Measurements from ENCODE around the gene TMC1. TPM values are rescaled to one million over a fixed set of nuclear protein-coding genes. Genes with fewer than 3 reads are reported as not detected.
A peak's percentile ranks its signal among the peaks of the same experiment; 100 is the strongest.

The TMC1 gene
- total RNA-seq, 1 experiment from 2014 or later, result 5.5 TPM

DNA sequence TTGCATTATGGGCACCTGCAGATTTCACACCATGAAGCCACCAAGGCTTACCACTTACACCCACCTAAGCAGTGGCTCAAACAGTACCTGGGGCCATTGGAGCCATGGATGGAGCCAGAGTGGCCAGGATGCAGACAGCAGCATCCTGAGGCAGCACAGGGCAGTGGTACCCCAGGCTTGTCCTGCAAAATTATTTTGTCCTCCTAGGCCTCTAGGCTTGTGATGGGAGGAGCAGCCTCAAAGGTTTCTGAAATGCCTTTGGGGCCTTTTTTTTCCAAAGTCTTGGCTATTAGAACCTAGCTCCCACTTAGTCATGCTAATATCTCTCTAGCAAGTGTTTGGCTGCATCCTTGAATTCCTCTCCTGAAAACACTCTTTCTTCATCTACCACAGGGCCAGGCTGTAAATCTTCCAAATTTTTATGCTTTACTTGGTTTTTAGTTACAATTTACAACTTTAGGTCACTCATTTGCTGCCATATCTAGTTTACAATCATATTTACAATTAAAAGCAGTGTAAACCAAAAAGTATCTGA lies 15.7 kb downstream of the TMC1 start:
- Histone ChIP-seq H3K4me3 (no peak overlapping the region), H3K27ac (0 out of 2 replicates have a peak overlapping the region, but pooled peaks have one; percentile 2), H3K9me2 (ENCODE audit: insufficient read depth) (no peaks in the 10 kb centered on the region; the same call in 1 of the 2 replicates), H3K27me3 (ENCODE audit: insufficient read depth, low read depth) (no peaks in the 10 kb centered on the region), H3K36me3 (ENCODE audit: low read depth) (no peaks in the 10 kb centered on the region), H3F3A (ENCODE audit: insufficient read depth, low read depth) (peaks cover 11% of the 10 kb centered on the region; the same call in 1 of the 2 replicates), H3K4me2 (no peak overlapping the region), H2AFZ (no peak overlapping the region), H3K9me3 (ENCODE audit: insufficient read depth, low read depth) (peaks cover 6% of the 10 kb centered on the region; the same call in 1 of the 2 replicates), H3K79me2 (ENCODE audit: low read depth) (no peaks in the 10 kb centered on the region), H4K20me1 (ENCODE audit: insufficient read depth) (no peaks in the 10 kb centered on the region), H3K4me1 (replicated peaks; ENCODE audit: insufficient read depth) (peaks cover 52% of the 10 kb centered on the region)
- ChIA-PET POLR2A (ENCODE audit: unreplicated experiment) (no interaction called here), CTCF (no interaction called here)
- TF ChIP-seq, protein P1, sequence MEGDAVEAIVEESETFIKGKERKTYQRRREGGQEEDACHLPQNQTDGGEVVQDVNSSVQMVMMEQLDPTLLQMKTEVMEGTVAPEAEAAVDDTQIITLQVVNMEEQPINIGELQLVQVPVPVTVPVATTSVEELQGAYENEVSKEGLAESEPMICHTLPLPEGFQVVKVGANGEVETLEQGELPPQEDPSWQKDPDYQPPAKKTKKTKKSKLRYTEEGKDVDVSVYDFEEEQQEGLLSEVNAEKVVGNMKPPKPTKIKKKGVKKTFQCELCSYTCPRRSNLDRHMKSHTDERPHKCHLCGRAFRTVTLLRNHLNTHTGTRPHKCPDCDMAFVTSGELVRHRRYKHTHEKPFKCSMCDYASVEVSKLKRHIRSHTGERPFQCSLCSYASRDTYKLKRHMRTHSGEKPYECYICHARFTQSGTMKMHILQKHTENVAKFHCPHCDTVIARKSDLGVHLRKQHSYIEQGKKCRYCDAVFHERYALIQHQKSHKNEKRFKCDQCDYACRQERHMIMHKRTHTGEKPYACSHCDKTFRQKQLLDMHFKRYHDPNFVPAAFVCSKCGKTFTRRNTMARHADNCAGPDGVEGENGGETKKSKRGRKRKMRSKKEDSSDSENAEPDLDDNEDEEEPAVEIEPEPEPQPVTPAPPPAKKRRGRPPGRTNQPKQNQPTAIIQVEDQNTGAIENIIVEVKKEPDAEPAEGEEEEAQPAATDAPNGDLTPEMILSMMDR (conservative IDR thresholded peaks at IDR 0.05), result no peak
- no peak for TF ChIP-seq EZH2 (IDR thresholded peaks at IDR 0.05; ENCODE audit: low read depth)
- DNase-seq, result no peak
- no TSS peak for BruUV-seq (replicated peaks)
- intact Hi-C loops (cut with micrococcal nuclease; ENCODE audit: unreplicated experiment), result no loop called here

DNA sequence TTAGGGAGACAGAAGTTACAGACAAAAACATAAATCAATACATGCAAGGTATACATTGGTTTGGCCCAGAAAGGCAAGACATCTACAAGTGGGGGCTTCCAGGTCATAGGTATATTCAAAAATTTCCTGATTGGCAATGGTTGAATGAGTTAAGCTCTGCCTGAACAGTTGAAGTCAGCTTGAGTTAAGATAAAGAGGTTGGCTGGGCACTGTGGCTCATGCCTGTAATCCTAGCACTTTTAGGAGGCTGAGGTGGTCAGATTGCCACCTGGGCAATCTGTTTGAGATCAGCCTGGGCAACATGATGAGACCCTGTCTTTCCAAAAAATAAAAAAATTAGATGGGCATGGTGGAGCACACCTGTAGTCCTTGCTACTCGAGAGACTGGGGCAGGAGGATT lies 16.3 kb downstream of the TMC1 start:
- POLR2A ChIA-PET (ENCODE audit: unreplicated experiment), result interaction anchor here (0.6 kb wide), 1 partner anchor 25 kb away, joined by 3 read pairs; no protein-coding TSS in a partner anchor
- Histone ChIP-seq H3K4me3 (no peak overlapping the region), H3F3A (ENCODE audit: insufficient read depth, low read depth) (peaks cover 16% of the 10 kb centered on the region; the same call in 1 of the 2 replicates), H3K27me3 (ENCODE audit: insufficient read depth, low read depth) (no peaks in the 10 kb centered on the region), H3K36me3 (ENCODE audit: low read depth) (no peaks in the 10 kb centered on the region), H3K27ac (peak overlapping the region; percentile 2; the same call in 1 of the 2 replicates), H3K9me3 (ENCODE audit: insufficient read depth, low read depth) (peaks cover 6% of the 10 kb centered on the region; the same call in 1 of the 2 replicates), H3K4me2 (no peak overlapping the region), H3K4me1 (replicated peaks; ENCODE audit: insufficient read depth) (peaks cover 56% of the 10 kb centered on the region), H3K9me2 (ENCODE audit: insufficient read depth) (no peaks in the 10 kb centered on the region; the same call in 1 of the 2 replicates), H4K20me1 (ENCODE audit: insufficient read depth) (no peaks in the 10 kb centered on the region), H3K79me2 (ENCODE audit: low read depth) (no peaks in the 10 kb centered on the region), H2AFZ (no peak overlapping the region)
- BruUV-seq (replicated peaks), result no TSS peak
- intact Hi-C loops (cut with micrococcal nuclease; ENCODE audit: unreplicated experiment), result no loop called here
- TF ChIP-seq EZH2 (IDR thresholded peaks at IDR 0.05; ENCODE audit: low read depth), result no peak
- TF ChIP-seq, protein P1 (conservative IDR thresholded peaks at IDR 0.05), result no peak
- CTCF ChIA-PET, result no interaction called here
- DNase-seq, result no peak

DNA sequence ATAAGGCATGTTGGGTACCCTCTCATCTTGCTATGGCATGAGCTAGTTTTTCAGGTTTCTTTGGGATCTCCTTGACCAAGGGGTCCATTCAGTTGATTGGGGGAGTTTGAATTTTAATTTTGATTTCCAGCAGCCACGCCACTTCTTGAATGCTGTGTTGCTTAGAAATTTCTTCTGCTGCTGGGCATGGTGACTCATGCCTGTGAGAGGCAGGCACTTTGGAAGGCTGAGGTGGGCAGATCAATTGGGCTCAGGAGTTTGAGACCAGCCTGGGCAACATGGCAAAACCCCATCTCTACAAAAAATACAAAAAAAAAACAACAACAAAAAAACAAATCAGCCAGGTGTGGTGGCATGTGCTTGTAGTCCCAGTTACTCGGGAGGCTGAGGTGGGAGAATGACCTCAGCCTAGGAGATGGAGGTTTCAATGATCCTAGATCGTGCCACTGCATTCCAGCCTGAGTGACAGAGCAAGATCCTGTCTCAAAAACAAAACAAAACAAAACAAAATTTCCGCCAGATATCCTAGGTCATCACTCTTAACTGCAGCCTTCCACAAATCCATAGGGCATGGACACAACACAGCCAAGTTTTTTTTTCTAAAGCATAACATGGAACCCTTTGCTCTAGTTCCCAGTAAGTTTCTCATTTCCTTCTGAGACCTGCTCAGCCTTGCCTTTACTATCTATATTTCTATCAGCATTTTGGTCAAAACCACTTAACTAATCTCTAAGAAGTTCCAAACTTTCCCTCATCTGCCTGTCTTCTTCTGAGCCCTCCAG lies 17.7 kb downstream of the TMC1 start:
- TF ChIP-seq, protein P1 (conservative IDR thresholded peaks at IDR 0.05), result no peak
- no peak for TF ChIP-seq EZH2 (IDR thresholded peaks at IDR 0.05; ENCODE audit: low read depth)
- no peaks in the 10 kb centered on the region for H4K20me1 ChIP-seq (ENCODE audit: insufficient read depth)
- no peak overlapping the region for H3K4me2 ChIP-seq
- POLR2A ChIA-PET (ENCODE audit: unreplicated experiment), result no interaction called here
- H3K4me3 ChIP-seq, result no peak overlapping the region
- H3K36me3 ChIP-seq (ENCODE audit: low read depth), result no peaks in the 10 kb centered on the region
- no TSS peak for BruUV-seq (replicated peaks)
- CTCF ChIA-PET, result no interaction called here
- H3K9me3 ChIP-seq (ENCODE audit: insufficient read depth, low read depth), result peaks cover 6% of the 10 kb centered on the region; the same call in 1 of the 2 replicates
- H3K27ac ChIP-seq, result no peak overlapping the region
- H3K27me3 ChIP-seq (ENCODE audit: insufficient read depth, low read depth), result no peaks in the 10 kb centered on the region
- intact Hi-C loops (cut with micrococcal nuclease; ENCODE audit: unreplicated experiment), result no loop called here
- H2AFZ ChIP-seq, result no peak overlapping the region
- H3K79me2 ChIP-seq (ENCODE audit: low read depth), result no peaks in the 10 kb centered on the region
- H3K9me2 ChIP-seq (ENCODE audit: insufficient read depth), result no peaks in the 10 kb centered on the region; the same call in 1 of the 2 replicates
- DNase-seq, result no peak
- peaks cover 56% of the 10 kb centered on the region for H3K4me1 ChIP-seq (replicated peaks; ENCODE audit: insufficient read depth)
- peaks cover 18% of the 10 kb centered on the region; the same call in 1 of the 2 replicates for H3F3A ChIP-seq (ENCODE audit: insufficient read depth, low read depth)

All from PC-9 (cell line).